DMS153 treated with DMSO at 0.1 percent for 48 hours (cell line): ENCODE data around the gene RAB28.

Source experiments
- DNase-seq: peaks from one replicate; lab custom pipeline; 2025; ENCODE audit not compliant: unreplicated experiment; lab: John Stamatoyannopoulos, UW

The RAB28 gene

DNA sequence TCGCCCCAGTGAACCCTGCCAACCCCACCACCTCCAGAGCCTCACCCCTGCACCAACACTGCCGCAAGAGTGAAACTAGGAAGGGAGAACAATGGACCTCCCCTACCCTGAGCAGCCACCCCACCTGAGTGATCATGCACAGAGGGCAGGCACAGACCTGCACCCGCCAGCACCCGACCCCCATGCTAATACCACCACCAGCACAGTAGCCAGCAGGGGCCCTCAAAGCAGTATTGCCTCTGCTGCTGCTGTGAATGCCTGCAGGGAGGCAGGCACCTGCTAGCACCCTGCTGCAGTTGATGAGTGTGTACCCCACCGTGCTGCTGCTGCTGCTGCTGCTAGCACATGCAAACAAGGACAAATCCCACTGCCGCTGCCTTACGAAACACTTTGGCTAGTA is 100.1 kb downstream of the RAB28 start:
- DNase-seq: no peak

DNA sequence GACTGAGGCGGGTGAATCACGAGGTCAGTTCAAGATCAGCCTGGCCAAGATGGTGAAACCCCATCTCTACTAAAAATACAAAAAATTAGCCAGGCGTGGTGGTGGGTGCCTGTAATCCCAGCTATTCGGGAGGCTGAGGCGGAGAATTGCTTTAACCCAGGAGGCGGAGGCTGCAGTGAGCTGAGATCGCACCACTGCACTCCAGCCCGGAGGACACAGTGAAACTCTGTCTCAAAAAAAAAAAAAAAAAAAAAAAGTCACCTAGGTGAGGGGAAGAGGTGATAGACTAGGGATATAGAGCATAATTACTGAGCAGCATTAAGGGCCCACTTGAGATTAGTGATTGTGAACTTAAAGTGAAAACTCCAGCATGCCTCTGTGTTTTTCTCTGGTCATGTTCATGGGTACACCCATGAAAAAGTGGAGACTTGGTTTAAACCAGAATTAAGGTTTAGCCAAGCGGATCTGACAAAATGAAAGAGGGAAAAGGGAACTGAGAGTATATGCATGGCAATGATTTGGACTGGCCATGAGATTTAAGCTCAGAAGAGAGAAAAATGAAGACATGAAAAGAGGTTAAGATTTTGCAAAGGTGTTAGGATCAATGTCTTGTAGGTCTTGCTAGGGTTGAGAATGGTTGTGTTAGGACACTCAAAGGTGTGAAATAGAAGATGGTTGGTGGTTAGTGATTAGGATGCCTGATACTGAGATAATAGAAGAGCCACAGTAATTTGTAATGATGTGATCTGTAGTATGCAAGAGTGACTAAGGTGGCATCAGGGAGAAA is 105.0 kb downstream of the RAB28 start:
- DNase-seq: no peak

DNA sequence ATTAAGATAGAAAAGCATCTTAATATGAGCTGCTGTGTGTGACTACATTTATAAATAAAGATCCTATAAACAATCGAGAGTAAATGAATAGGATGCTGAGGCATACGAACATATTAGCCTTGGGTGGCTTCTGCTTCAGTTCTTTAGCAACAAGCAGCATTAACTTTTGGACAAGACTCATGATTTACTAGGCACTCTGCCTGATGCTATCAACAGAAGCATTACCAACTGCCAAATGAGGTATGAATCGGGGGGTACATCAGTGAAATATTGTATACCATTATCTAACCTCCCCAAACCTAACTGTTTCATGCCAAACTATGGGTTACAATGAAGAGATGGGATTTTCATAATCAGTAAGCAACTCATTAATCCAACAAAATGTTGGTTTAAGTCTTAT is 113.1 kb downstream of the RAB28 start:
- DNase-seq: no peak

DNA sequence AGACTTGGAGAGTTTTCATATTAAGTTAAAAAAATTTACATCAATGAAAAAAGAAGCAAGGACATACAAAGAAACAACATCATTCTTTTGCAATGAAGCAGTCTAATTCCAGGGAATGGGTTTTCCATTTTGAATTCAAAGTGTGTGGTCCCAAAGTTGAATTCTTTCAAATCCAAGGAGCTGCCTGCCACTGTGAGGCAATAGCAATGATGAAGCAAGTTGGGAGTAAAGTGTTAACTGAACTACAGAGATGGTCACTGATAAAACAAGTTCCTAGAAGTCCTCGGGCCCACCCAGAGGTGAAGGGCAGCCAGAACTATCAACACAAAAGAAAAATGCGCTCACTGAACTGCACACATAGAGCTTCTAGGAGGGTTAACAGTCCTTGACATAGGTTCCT is 115.9 kb downstream of the RAB28 start:
- DNase-seq: no peak

DNA sequence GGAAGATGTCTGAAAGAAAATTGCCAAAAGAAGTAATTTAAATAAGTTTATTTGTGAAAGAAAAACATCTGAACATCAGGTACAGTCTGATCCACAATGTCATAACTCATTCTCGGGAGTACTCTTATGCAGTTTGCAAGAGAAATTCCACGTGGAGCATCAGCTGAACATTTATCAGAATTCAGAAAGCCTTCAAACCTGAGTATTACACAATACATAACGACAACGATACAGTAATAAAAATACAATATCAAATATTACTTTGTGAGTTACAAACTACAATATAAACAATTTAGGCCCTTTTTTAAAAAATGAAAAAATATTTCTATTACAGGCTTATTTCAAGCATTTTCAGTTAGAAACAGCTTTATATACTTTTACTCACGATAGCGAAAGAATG is 116.4 kb downstream of the RAB28 start:
- no peak for DNase-seq

DNA sequence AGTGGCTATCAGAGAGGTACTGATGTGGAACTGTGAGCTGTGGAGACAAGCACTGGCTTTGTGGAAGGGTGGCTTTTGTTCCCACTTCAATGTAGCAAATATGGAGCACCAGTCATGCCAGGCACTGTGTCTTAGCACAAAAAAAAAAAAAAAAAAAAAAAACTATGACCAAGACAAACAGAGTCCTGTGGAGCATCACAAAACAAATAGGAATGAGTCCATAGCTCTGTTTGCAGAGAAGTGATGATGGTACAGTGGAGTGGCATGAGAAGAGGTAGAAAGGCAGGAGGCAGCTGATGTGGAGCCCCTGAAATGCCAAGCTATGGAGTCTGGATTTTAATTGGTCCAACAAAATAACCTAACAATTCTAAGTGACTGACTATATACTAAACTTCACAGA is 116.9 kb downstream of the RAB28 start:
- no peak for DNase-seq

DNA sequence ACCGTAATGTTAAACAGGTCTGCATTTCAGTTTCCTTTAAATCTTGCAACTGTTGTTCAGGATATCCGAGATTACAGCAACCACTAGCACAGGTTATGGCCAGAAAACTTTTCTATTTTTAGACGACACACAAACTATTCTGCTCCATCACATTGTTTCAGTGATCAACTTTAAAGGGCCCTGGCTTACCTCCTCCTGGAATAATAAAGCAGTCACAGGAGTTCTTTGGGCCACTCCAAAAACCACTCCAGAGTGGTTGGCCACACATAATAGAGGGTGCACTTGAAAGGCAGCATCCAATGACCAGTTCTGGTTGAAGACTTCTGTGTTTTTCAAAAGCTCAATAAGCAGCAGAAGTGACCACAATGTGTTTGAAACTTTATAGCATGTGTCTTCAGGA is 118.9 kb downstream of the RAB28 start:
- no peak for DNase-seq

DNA sequence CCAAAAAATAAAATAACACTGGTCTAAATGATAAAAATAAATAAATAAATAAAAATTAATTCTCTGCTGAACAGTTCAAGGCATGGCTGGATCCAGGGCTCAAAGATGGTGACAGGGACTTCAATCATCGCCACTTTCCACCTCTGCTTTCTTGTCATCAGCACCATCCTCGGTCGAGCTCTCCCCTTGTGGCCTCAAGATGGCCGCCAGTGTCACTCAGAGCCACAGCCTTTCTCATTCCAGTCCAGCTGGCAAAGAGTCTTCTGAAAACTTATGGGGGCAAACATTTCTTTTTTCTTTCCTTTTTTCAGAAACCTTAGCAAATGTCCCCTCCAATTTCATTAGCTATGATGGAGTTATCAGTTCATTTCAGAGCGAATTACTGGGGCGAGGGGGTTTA is 119.5 kb downstream of the RAB28 start:
- no peak for DNase-seq

DNA sequence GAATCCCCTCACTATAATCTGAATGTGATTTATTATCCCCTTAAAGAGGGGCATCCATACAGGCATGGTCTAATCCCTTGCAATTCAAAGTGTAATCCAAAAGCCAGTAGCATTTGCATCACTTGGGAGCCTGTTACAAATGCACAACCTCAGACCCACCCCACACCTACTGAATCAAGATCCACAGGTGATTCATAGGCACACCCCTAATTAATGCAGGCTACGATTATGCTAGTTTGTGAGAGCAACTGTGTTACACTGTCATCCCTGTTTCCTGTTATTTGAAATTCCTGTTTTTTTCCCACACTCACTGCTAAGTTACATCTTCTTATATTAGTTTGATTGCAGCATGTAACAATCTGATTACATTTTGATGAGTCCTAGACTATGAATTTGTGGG is 120.0 kb downstream of the RAB28 start:
- DNase-seq: no peak

DNA sequence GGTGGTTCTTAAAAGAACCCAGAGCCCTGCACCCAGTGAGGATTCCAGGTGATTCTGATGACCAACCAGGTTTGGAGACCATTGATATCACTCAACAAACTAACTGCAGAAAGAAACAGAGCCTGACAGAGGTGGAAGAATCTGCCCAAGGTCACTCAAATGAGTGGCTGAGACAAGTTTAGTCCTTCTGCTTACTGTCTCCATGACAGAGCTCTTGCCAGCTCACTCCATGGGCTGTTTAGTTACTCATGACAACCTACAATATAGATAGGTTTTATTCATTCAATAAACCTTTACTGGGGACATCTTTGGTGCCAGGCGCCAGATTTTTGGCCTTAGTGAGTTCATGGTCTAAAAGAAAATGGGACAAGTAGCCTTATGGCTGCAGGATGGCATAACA is 124.3 kb downstream of the RAB28 start:
- no peak for DNase-seq

DNA sequence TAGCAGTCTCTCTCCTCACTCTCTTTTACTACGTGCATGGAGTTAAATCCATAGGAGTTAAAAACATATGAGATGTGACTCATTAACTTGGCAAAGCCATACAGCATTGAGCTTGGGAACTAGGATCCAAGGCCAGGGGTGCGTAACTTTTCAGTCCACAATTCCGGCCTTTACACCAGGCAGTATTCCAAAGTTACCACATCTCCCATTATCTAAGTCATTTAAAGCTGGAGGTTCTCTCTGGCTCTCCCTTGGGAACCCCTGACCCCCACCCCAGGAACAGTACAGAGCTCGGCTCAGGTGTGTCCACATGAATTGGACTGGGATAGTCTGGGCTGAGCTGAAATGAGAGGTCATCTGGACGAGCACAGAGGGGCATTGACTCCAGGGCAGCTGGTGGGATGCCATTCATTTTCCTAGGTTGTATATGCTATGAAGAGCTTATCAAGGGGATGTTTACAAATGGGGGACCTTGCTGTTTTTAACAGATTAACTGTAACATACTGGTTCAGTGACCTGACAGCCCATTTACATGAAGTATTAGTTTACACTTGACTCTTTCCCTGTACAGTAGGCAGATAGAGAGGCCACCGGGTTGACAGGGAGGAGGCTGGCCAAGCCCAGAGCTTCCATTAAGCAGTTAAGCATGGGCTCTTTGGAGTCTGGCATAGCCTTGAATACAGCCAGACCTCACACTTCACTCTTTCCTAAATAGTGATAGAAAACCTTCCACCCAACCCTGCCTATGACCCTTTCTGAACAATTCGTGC is 128.8 kb downstream of the RAB28 start:
- no peak for DNase-seq

DNA sequence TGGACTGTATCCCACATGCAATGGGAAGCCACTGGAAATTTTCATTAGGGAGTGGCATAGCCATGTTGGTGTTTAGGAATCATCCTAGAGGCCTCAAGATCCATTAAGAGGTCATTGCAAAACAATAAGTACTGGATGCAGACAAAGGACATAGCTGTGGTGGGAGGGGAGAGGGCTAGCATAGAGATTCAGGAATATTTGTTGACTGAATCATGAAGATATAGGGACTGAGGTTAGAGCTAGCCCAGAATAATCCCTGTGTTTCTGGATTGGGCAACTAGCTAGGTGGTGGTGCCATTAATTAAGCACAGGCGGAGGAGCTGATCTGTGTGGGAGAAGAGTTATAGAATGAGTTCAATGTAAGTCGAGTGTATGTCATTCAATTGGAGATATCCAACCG is 135.0 kb downstream of the RAB28 start:
- DNase-seq: no peak

DNA sequence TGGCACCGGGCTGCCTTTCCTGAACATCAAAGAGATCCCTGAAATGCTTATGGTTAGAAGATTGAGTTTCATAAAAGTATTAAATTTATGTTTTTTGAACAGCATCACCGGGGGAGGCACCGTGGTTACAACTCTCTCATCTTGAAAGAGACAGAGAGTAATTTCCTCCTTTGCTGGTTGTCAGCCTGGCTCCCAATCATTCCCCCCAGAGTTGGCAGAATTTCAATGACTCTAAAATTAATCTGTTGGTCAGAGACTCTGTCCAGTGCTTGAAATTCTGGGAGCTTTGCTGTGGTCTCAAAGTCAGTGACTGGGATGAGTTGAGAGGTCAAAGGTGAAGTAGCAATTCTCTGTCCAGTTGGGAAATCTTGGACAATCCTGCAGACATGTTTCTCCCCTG is 135.9 kb downstream of the RAB28 start:
- DNase-seq: no peak

DNA sequence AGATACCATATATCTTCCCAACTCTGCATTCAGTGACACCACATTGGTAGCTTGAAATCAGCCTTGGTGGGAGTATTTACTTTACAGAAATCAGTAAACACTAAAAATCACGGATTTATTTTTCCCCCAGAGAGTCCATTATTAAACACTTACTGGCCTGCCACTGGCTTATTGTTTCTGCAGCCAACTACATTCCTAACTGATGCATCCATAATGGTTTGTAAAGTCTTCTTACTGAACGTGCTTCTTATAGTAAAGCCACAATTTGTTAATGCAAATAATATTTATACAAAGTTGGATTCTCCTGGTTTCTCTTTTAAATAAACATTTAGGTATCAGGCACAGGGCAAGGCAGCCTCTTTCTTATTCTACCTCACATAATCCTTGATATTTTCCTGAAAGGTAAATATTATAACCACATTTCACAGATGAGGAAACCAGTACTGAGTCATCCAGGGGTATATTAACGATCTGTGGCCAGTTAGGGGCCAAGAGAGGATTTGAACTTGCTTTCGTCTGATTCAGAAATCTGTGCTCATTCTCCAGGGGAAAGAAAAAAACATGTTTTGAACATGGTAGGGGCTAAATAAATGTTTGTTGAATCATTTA is 136.5 kb downstream of the RAB28 start:
- no peak for DNase-seq

DNA sequence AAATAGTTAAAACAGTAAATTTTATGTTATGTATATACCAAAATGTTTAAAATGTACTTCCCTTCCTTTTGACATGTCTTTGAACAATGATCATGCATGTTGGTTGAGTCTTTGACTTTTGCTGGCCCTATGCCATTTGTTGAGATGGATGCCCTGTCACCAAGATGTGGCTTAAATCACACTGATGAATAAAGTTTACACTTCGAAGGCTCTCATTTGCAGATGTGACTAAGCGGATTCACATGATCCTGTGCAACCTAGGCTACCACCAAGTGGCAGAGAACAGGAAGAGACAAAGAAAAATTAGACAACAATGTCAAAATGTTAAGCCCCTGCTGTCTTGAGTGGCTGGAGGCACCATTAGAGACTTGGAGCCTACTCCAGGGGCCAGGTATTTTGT is 139.9 kb downstream of the RAB28 start:
- DNase-seq: no peak

DNA sequence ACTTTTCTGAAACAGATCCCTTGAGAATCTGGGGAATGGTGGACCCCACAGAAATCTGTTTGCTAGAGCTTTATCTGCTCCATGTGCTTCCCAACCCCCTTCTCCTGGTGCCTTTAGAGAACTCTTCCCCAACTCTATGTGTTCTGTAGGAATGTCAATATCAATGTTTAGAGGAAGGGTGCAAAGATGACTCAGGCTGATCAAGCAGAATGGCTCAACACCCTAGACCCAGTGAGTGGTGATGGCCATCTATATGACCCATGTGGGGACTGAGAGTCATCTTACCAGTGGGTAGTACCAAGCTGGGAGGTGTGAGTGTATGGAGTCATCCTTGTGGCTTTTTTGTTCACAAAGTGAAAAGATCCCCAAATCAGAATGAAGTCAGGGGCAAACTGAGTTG is 143.5 kb downstream of the RAB28 start:
- no peak for DNase-seq

DNA sequence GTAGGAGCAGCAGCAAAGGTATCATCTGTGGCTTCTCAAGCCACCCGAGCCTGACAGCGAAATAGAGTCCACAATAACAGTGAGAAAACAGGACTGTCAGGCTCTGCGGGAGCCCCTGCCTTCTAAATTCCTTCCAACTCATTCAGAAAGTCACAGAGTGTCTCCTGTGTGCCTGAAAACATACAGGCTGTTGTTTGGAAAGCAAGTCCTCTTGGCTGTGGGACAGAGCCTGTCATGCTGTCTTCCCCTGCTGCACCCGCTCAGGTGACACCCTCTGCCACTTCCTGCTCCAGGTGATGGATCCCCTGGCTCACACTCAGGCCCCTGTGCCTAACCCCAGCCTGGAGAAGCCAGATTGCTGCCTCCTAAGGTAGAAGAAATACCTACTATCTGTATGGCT is 152.3 kb downstream of the RAB28 start:
- no peak for DNase-seq

DNA sequence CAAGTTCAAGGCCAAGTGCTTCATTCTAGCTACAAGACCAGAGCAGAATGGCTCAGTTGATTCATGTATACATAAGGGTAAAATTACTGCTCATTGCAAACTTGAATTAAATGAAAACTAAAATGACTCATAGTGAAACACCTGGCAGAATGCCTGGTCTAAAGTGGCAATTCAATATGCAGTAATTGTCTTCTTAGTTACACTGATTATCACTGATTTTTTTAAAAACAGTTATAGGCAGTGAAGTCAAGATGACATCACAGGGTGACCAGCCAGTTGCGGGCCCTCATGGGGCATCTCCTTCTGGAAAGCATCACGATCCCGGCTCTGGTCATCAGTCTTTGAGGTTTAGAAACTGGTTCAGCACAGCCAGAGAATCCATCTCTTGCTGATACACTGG is 154.2 kb downstream of the RAB28 start:
- DNase-seq: no peak

DNA sequence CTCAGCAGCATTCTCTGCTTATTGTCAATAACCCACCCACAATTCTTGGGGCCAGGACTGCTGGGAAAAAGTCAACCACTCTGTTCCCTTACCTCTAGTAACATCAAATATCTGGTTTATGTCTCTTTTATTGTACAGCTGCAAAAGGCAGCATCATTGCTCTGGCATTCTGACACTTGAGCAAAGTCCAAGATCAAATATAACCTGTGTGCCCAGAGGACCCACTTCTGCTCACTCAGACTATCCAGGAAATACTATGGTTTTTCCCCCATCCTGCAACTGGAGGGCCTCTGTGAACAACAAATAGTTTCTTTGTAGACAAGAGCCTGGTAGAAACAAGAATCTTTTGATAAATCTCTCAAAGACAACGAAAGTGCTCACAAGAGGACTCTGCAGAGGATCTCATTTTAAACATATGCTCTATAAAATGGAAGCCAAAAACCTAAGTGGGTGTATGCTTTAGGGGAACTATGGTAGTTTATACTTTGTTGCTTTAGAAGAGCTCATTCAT is 154.7 kb downstream of the RAB28 start:
- no peak for DNase-seq

DNA sequence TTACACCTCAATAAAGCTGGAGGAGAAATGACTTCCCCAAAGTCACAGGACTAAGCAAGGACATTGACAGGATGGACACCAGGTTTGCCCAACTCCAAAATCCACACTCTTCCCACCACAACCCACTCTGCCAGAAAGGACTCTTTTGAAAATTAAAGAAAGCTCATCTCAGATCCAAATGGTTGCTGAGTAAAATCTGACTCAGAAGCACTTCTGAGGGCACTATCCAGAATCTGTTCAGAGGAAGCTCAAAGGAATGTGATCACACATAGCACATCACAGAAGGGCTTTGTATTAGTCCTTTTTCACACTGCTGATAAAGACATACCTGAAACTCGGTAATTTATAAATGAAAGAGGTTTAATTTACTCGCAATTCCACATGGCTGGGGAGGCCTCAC is 155.5 kb downstream of the RAB28 start:
- no peak for DNase-seq

DNA sequence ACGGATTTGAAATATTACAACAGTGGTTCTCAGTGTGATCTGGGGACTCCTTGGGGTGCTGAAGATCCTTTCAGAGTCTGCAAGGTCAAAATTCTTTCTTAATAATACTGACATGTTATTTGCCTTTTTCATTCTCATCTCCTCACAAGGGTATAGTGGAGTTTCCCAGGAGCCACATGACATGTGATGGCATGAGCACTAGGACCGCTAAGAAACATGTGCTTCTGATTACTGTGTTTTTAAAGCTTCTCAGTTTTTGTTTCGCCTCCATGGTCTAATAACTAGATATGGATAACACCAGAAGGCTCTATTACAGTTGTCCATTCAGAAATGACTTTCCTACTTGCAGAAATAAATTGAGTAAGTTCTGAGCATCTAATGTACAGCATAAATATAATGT is 156.1 kb downstream of the RAB28 start:
- no peak for DNase-seq

DNA sequence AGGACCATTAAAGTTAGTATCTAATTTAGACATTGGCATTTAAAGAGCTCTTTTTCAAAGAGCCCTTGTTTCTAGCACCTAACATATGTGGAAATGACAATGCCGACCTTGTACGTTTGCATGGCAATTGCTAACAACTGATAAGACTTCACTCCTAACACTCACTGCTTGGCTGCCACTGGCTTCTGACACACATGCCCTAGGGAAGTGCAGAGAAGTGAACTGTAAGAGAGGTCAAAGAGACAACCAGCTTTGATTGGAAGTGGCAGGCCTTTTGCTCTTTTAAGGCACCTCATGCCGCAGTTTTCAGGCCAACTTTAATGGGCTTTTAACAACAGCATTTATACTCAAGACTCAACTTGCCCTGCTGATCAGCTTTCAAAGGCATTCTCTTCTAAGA is 158.4 kb downstream of the RAB28 start:
- DNase-seq: no peak
